Activated CD4-positive, alpha-beta memory T cell treated with anti-CD3 and anti-CD28 coated beads, Interleukin-2, amount 10 ng/mL, durations not matched to agents 7 days and 5 days (primary cell): ENCODE data around the gene PRSS33. TPM values are rescaled to one million over a fixed set of nuclear protein-coding genes. Genes with fewer than 3 reads are reported as not detected.
A peak's percentile ranks its signal among the peaks of the same experiment; 100 is the strongest.

Experiments
- CTCF ChIA-PET: fragments of 350-600 bp; sonication (Branson Sonifier 250); formaldehyde crosslinking; loops from one replicate; lab custom pipeline; 2021; ENCODE audit warnings: antibody characterized with exemption, inconsistent platforms; lab: Charles Lee
- POLR2A ChIA-PET: fragments of 350-600 bp; sonication (Branson Sonifier 250); formaldehyde crosslinking; loops from one replicate; lab custom pipeline; 2021; ENCODE audit warnings: antibody characterized with exemption; lab: Charles Lee
- DNase-seq: peaks from one replicate; pipeline ENCODE4 v3.0.0-alpha.2; 2020
- H3K27ac Mint-ChIP-seq: one replicate; pipeline ENCODE4 v1.8.0; 2021; ENCODE audit warnings: mild to moderate bottlenecking, mixed read lengths
- H3K27me3 Mint-ChIP-seq: one replicate; pipeline ENCODE4 v1.8.0; 2021; ENCODE audit warnings: mixed read lengths
- H3K36me3 Mint-ChIP-seq: one replicate; pipeline ENCODE4 v1.8.0; 2021; ENCODE audit warnings: low read depth, mixed read lengths
- H3K4me1 Mint-ChIP-seq: one replicate; pipeline ENCODE4 v1.8.0; 2021; ENCODE audit warnings: mixed read lengths
- H3K4me3 Mint-ChIP-seq: one replicate; pipeline ENCODE4 v1.8.0; 2021; ENCODE audit warnings: mild to moderate bottlenecking, mixed read lengths
- H3K9me3 Mint-ChIP-seq: one replicate; pipeline ENCODE4 v1.8.0; 2021; ENCODE audit warnings: mixed read lengths
- total RNA-seq, 2 experiments: library from RNA; stranded (reverse); gene quantifications; one replicate each; pipeline ENCODE4 v1.2.3, GENCODE V29; 2021

The PRSS33 gene
- total RNA-seq, 2 experiments from 2014 or later: not detected

- ChIA-PET CTCF (interaction anchor here (0.7 kb wide), 2 partner anchors 50 to 137 kb away, joined by 3 read pairs; no protein-coding TSS in a partner anchor), POLR2A (no interaction called here)
- no peaks in the 10 kb centered on the region for H3K9me3 Mint-ChIP-seq
- no peaks in the 10 kb centered on the region for H3K4me1 Mint-ChIP-seq
- H3K36me3 Mint-ChIP-seq: no peaks in the 10 kb centered on the region
- H3K27me3 Mint-ChIP-seq: no peaks in the 10 kb centered on the region
- DNase-seq: no peak
- no peak overlapping the region for H3K27ac Mint-ChIP-seq
- no peak overlapping the region for H3K4me3 Mint-ChIP-seq
These were observed 30.2 kb upstream of the PRSS33 start for GRCh38 chr16:2817340-2818271.

GRCh38 chr16:2816751-2817339 lies 29.5 kb upstream of the PRSS33 start, which contains the start of gene PRSS21:
Gene PRSS21 (plus strand): TSS chr16:2817237. CDS start chr16:2817269, 32 bp downstream.
- H3K9me3 Mint-ChIP-seq: no peaks in the 10 kb centered on the region
- no peaks in the 10 kb centered on the region for H3K27me3 Mint-ChIP-seq
- H3K27ac Mint-ChIP-seq: no peak within 1 kb of the TSS
- ChIA-PET POLR2A (no interaction called here), CTCF (interaction anchor here (0.7 kb wide), 2 partner anchors 51 to 138 kb away, joined by 3 read pairs; no protein-coding TSS in a partner anchor)
- H3K4me3 Mint-ChIP-seq: peak within 1 kb of the TSS; percentile 13
- H3K36me3 Mint-ChIP-seq: no peaks in the 10 kb centered on the region
- no peaks in the 10 kb centered on the region for H3K4me1 Mint-ChIP-seq
- peak; percentile 27 for DNase-seq

- H3K27ac Mint-ChIP-seq: no peak overlapping the region
- DNase-seq: no peak
- no peaks in the 10 kb centered on the region for H3K36me3 Mint-ChIP-seq
- no peaks in the 10 kb centered on the region for H3K9me3 Mint-ChIP-seq
- ChIA-PET CTCF (no interaction called here), POLR2A (no interaction called here)
- H3K4me3 Mint-ChIP-seq: no peak overlapping the region
- H3K4me1 Mint-ChIP-seq: no peaks in the 10 kb centered on the region
- peaks cover 6% of the 10 kb centered on the region for H3K27me3 Mint-ChIP-seq
These were observed 28.0 kb upstream of the PRSS33 start for GRCh38 chr16:2815299-2815771.

- no peak overlapping the region for H3K27ac Mint-ChIP-seq
- H3K9me3 Mint-ChIP-seq: no peaks in the 10 kb centered on the region
- POLR2A ChIA-PET: no interaction called here
- no peak for DNase-seq
- CTCF ChIA-PET: no interaction called here
- no peak overlapping the region for H3K4me3 Mint-ChIP-seq
- no peaks in the 10 kb centered on the region for H3K36me3 Mint-ChIP-seq
- peaks cover 9% of the 10 kb centered on the region for H3K27me3 Mint-ChIP-seq
- H3K4me1 Mint-ChIP-seq: no peaks in the 10 kb centered on the region
These were observed 27.4 kb upstream of the PRSS33 start for GRCh38 chr16:2814551-2815298.

- Mint-ChIP-seq H3K9me3 (no peaks in the 10 kb centered on the region), H3K27me3 (peaks cover 18% of the 10 kb centered on the region), H3K4me1 (no peaks in the 10 kb centered on the region), H3K4me3 (no peak overlapping the region), H3K36me3 (no peaks in the 10 kb centered on the region), H3K27ac (no peak overlapping the region)
- POLR2A ChIA-PET: no interaction called here
- CTCF ChIA-PET: no interaction called here
- no peak for DNase-seq
These were observed 26.4 kb upstream of the PRSS33 start for GRCh38 chr16:2813771-2814221.

- CTCF ChIA-PET: no interaction called here
- H3K4me1 Mint-ChIP-seq: no peaks in the 10 kb centered on the region
- no peaks in the 10 kb centered on the region for H3K36me3 Mint-ChIP-seq
- H3K27ac Mint-ChIP-seq: no peak overlapping the region
- POLR2A ChIA-PET: no interaction called here
- no peak overlapping the region for H3K4me3 Mint-ChIP-seq
- no peaks in the 10 kb centered on the region for H3K9me3 Mint-ChIP-seq
- H3K27me3 Mint-ChIP-seq: peaks cover 27% of the 10 kb centered on the region
- DNase-seq: no peak
These were observed 24.5 kb upstream of the PRSS33 start for GRCh38 chr16:2811703-2812471.

- POLR2A ChIA-PET: no interaction called here
These were observed 23.3 kb upstream of the PRSS33 start for GRCh38 chr16:2810651-2811050.

GRCh38 chr16:2809149-2809760 lies 21.9 kb upstream of the PRSS33 start:
- ChIA-PET POLR2A (no interaction called here), CTCF (no interaction called here)
- Mint-ChIP-seq H3K27ac (no peak overlapping the region), H3K4me1 (no peaks in the 10 kb centered on the region), H3K27me3 (peaks cover 39% of the 10 kb centered on the region), H3K4me3 (no peak overlapping the region), H3K36me3 (no peaks in the 10 kb centered on the region), H3K9me3 (no peaks in the 10 kb centered on the region)
- no peak for DNase-seq

More at GRCh38 chr16:2810651-2811050, 23.3 kb upstream of the PRSS33 start:
- no peak for DNase-seq
- peaks cover 31% of the 10 kb centered on the region for H3K27me3 Mint-ChIP-seq
- CTCF ChIA-PET: no interaction called here
- no peaks in the 10 kb centered on the region for H3K4me1 Mint-ChIP-seq
- no peaks in the 10 kb centered on the region for H3K36me3 Mint-ChIP-seq
- H3K27ac Mint-ChIP-seq: no peak overlapping the region
- no peaks in the 10 kb centered on the region for H3K9me3 Mint-ChIP-seq
- no peak overlapping the region for H3K4me3 Mint-ChIP-seq

GRCh38 chr16:2808181-2808580 lies 20.8 kb upstream of the PRSS33 start:
- peaks cover under 1% of the 10 kb centered on the region for H3K9me3 Mint-ChIP-seq
- H3K27ac Mint-ChIP-seq: no peak overlapping the region
- POLR2A ChIA-PET: no interaction called here
- no peak overlapping the region for H3K4me3 Mint-ChIP-seq
- no peaks in the 10 kb centered on the region for H3K4me1 Mint-ChIP-seq
- no peaks in the 10 kb centered on the region for H3K36me3 Mint-ChIP-seq
- DNase-seq: no peak
- H3K27me3 Mint-ChIP-seq: peaks cover 46% of the 10 kb centered on the region
- CTCF ChIA-PET: no interaction called here

GRCh38 chr16:2806286-2806685 lies 18.9 kb upstream of the PRSS33 start:
- H3K36me3 Mint-ChIP-seq: no peaks in the 10 kb centered on the region
- no peak for DNase-seq
- ChIA-PET CTCF (no interaction called here), POLR2A (no interaction called here)
- H3K27ac Mint-ChIP-seq: no peak overlapping the region
- H3K9me3 Mint-ChIP-seq: peaks cover 3% of the 10 kb centered on the region
- H3K4me3 Mint-ChIP-seq: no peak overlapping the region
- H3K27me3 Mint-ChIP-seq: peaks cover 46% of the 10 kb centered on the region
- no peaks in the 10 kb centered on the region for H3K4me1 Mint-ChIP-seq

GRCh38 chr16:2804728-2805127 lies 17.4 kb upstream of the PRSS33 start:
- peaks cover 39% of the 10 kb centered on the region for H3K27me3 Mint-ChIP-seq
- H3K9me3 Mint-ChIP-seq: peaks cover 3% of the 10 kb centered on the region
- H3K4me1 Mint-ChIP-seq: no peaks in the 10 kb centered on the region
- no peak for DNase-seq
- ChIA-PET POLR2A (no interaction called here), CTCF (no interaction called here)
- no peak overlapping the region for H3K4me3 Mint-ChIP-seq
- no peak overlapping the region for H3K27ac Mint-ChIP-seq
- H3K36me3 Mint-ChIP-seq: no peaks in the 10 kb centered on the region

GRCh38 chr16:2803545-2804195 lies 16.3 kb upstream of the PRSS33 start:
- POLR2A ChIA-PET: no interaction called here
- Mint-ChIP-seq H3K36me3 (no peaks in the 10 kb centered on the region), H3K4me1 (no peaks in the 10 kb centered on the region), H3K27me3 (peaks cover 29% of the 10 kb centered on the region), H3K27ac (no peak overlapping the region), H3K4me3 (no peak overlapping the region), H3K9me3 (peaks cover 3% of the 10 kb centered on the region)
- CTCF ChIA-PET: no interaction called here
- DNase-seq: no peak
